Fibroblast of lung (primary cell): ENCODE measurements around the gene PCTP.

Source experiments
- CTCF ChIP-seq, 2 donors: IDR thresholded peaks in 1 of 2; conservative IDR thresholded peaks in 1 of 2; 1 replicate in 1 of 2; 2 replicates in 1 of 2; pipeline ENCODE4 v1.5.1; 2011 to 2012; ENCODE audit warnings: low read length in 2 of 2, control low read depth in 1 of 2, inconsistent platforms in 1 of 2, low read depth in 1 of 2, mild to moderate bottlenecking in 1 of 2
- EZH2 ChIP-seq: IDR thresholded peaks from 2 replicates; pipeline ENCODE4 v1.5.1; 2012; ENCODE audit warnings: low read length, control low read depth, mild to moderate bottlenecking; ENCODE audit errors: missing control alignments

- TF ChIP-seq CTCF (conservative IDR thresholded peaks at IDR 0.05 in 1 of 2, IDR thresholded peaks at IDR 0.05 in 1 of 2; ENCODE audit: low read depth in 1 of 2, low read length in 2 of 2) (no peak), EZH2 (no peak)
Observed at GRCh38 chr17:55742272-55743102, 8.4 kb upstream of the PCTP start.
